Measurements from ENCODE around the gene TMEM144. TPM values are rescaled to one million over a fixed set of nuclear protein-coding genes. Genes with fewer than 3 reads are reported as not detected.

The TMEM144 gene
- total RNA-seq, 1 experiment from 2014 or later, result 3.4 TPM

GRCh38 chr4:158172261-158173258 is 37.7 kb upstream of the TMEM144 start, which contains the start of gene GASK1B:
GASK1B (minus strand) TSS chr4:158173025; CDS start chr4:158171375, 1,650 bp downstream.
- Histone ChIP-seq H2BK5ac (ENCODE audit: insufficient read length, low read length) (no peak within 1 kb of the TSS), H2AFZ (ENCODE audit: low read length) (peak within 1 kb of the TSS; percentile 86), H3K18ac (ENCODE audit: insufficient read length, low read depth, low read length) (no peak within 1 kb of the TSS), H3K4me2 (ENCODE audit: insufficient read depth, insufficient read length, low read length) (no peak within 1 kb of the TSS), H3K23me2 (ENCODE audit: insufficient read length, low read depth, low read length, poor library complexity, severe bottlenecking) (no peaks in the 10 kb centered on the region), H2BK15ac (ENCODE audit: low read depth, low read length) (no peak within 1 kb of the TSS), H3T11ph (ENCODE audit: low read length) (no peak within 1 kb of the TSS), H3K9ac (ENCODE audit: extremely low read depth, insufficient read length, low read length) (no peak within 1 kb of the TSS), H3K79me2 (ENCODE audit: insufficient read depth, low read length) (no peaks in the 10 kb centered on the region), H4K5ac (ENCODE audit: insufficient read length, low read depth, low read length) (no peak within 1 kb of the TSS), H3K14ac (ENCODE audit: insufficient read depth, low read length) (no peak within 1 kb of the TSS), H3K27me3 (ENCODE audit: insufficient read depth, low read length) (no peaks in the 10 kb centered on the region), H3K23ac (ENCODE audit: insufficient read length, low read depth, low read length) (no peak within 1 kb of the TSS), H3K4ac (ENCODE audit: low read depth, low read length) (no peak within 1 kb of the TSS), H4K91ac (ENCODE audit: insufficient read length, low read depth, low read length) (no peak within 1 kb of the TSS), H4K20me1 (ENCODE audit: control insufficient read depth, insufficient read depth, insufficient read length) (no peaks in the 10 kb centered on the region), H3K9me3 (ENCODE audit: control insufficient read depth, low read depth, low read length) (no peaks in the 10 kb centered on the region), H2AK5ac (ENCODE audit: insufficient read length, low read length) (no peak within 1 kb of the TSS), H4K8ac (replicated peaks; ENCODE audit: insufficient read length, low read depth, low read length) (no peak within 1 kb of the TSS), H3K27ac (ENCODE audit: insufficient read length, low read depth, low read length) (no peak within 1 kb of the TSS), H2BK20ac (ENCODE audit: low read depth, low read length, poor library complexity, severe bottlenecking) (no peak within 1 kb of the TSS), H3K79me1 (ENCODE audit: insufficient read depth, low read depth, low read length, poor library complexity, severe bottlenecking) (no peaks in the 10 kb centered on the region), H3K4me1 (ENCODE audit: insufficient read depth, low read length) (no peaks in the 10 kb centered on the region), H2BK12ac (ENCODE audit: insufficient read length, low read depth, low read length) (no peak within 1 kb of the TSS), H2BK120ac (ENCODE audit: low read depth, low read length, poor library complexity, severe bottlenecking) (no peak within 1 kb of the TSS), H3K56ac (ENCODE audit: insufficient read length, low read depth, low read length) (no peak within 1 kb of the TSS)
- WGBS (ENCODE audit: extremely low coverage, insufficient read length, low lambda C conversion rate), result no CpG with 5 or more reads among the region's 12 CpGs
- Mint-ChIP-seq H3K4me1 (peaks cover 8 to 10% of the 10 kb centered on the region in 2 experiments), H3K27ac (peak within 1 kb of the TSS in 1 of 3 experiments; percentile 93; a peak in 3 of 7 replicates), H3K4me3 (no peak within 1 kb of the TSS), H3K36me3 (ENCODE audit: insufficient read depth in 1 of 3, low read depth in 3 of 3) (no peaks in the 10 kb centered on the region), H3K27me3 (ENCODE audit: low read depth) (no peaks in the 10 kb centered on the region), H3K9me3 (no peaks in the 10 kb centered on the region)
- DNase-seq, result peak; percentile 43
- TF ChIP-seq CTCF (conservative IDR thresholded peaks at IDR 0.05), result peak; percentile 79

All from H9 (cell line).